Stomach (tissue), 9 donors: ENCODE measurements around the gene SLC38A5. TPM values are rescaled to one million over a fixed set of nuclear protein-coding genes. Genes with fewer than 3 reads are reported as not detected.

Experiments used
- DNase-seq, 2 donors: peaks; one replicate each; pipeline versions ENCODE4 v3.0.0 to v3.0.0-alpha.2; 2013 to 2019
- H3K27ac ChIP-seq, 5 donors: fragments of 200-600 bp in 4 of 5; sonication (generic) in 4 of 5; one replicate each; pipeline ENCODE4 v1.5.1; 2013 to 2019; ENCODE audit warnings: mild to moderate bottlenecking in 1 of 5, moderate library complexity in 1 of 5
- H3K27me3 ChIP-seq, 3 donors: fragments of 200-600 bp; sonication (generic); one replicate each; pipeline ENCODE4 v1.5.1; 2017 to 2019; ENCODE audit warnings: mixed run types in 1 of 3
- H3K36me3 ChIP-seq, 4 donors: fragments of 200-600 bp; sonication (generic); 1 replicate in 3 of 4; 2 replicates in 1 of 4; pipeline ENCODE4 v1.5.1; 2016 to 2019
- H3K4me1 ChIP-seq, 4 donors: fragments of 200-600 bp; sonication (generic); one replicate each; pipeline ENCODE4 v1.5.1; 2016 to 2019
- H3K4me3 ChIP-seq, 4 donors: fragments of 200-600 bp; sonication (generic) in 3 of 4; one replicate each; pipeline ENCODE4 v1.5.1; 2016 to 2019; ENCODE audit warnings: mild to moderate bottlenecking in 1 of 4
- H3K9me3 ChIP-seq, 4 donors: fragments of 200-600 bp; sonication (generic); one replicate each; pipeline ENCODE4 v1.5.1; 2016 to 2019
- CTCF ChIP-seq, 7 experiments: fragments of 450-650 bp in 4 of 7; fragments of 200-600 bp in 3 of 7; sonication (generic) in 3 of 7; IDR thresholded peaks; one replicate each; pipeline ENCODE4 v1.5.1; 2016 to 2019; ENCODE audit warnings: antibody characterized with exemption in 7 of 7, control low read depth in 2 of 7, mild to moderate bottlenecking in 1 of 7
- EP300 ChIP-seq: sonication (generic); formaldehyde crosslinking; IDR thresholded peaks from one replicate; pipeline ENCODE4 v1.6.1; 2017; ENCODE audit warnings: antibody characterized with exemption
- POLR2A ChIP-seq, 4 donors: fragments of 450-650 bp; IDR thresholded peaks; one replicate each; pipeline ENCODE4 v1.6.1; 2016; ENCODE audit warnings: antibody characterized with exemption in 4 of 4, control low read depth in 2 of 4, mild to moderate bottlenecking in 1 of 4, moderate library complexity in 1 of 4
- POLR2AphosphoS5 ChIP-seq, 3 donors: sonication (generic); formaldehyde crosslinking; IDR thresholded peaks; one replicate each; pipeline ENCODE4 v1.6.1; 2016; ENCODE audit warnings: antibody characterized with exemption in 3 of 3
- WGBS, 5 donors: extraction: QIAGEN DNeasy Blood & Tissue Kit in 3 of 5; methylation state at CpG; one replicate each; pipeline versions ENCODE4 v1.1.5 to v1.1.7; 2013 to 2018; 5-methylcytosine and 5-hydroxymethylcytosine counted together
- intact Hi-C: fragments of 100-400 bp; cut with DNase I; formaldehyde crosslinking; loops from one replicate; pipeline ENCODE4 v1.15.1; 2023; ENCODE audit warnings: low total_unique reads
- polyA plus RNA-seq, 3 donors: library from polyadenylated mRNA; stranded (reverse); fragments of 200-250 nt; gene quantifications; one replicate each; pipeline ENCODE4 v1.2.3, GENCODE V29; 2013
- total RNA-seq, 5 donors: library from RNA; depleted of rRNA; stranded (reverse); fragments of >200 nt; gene quantifications; one replicate each; pipeline versions ENCODE4 v1.1.0 to v1.2.3, GENCODE V29; 2014 to 2016
- donor health status: healthy with polysubstance abuse.
- donor health status: Bipolar disorder and iron deficiency.
- donor health status: healthy.

SLC38A5 gene
- total and polyA plus RNA-seq, 8 donors: 4.1 to 45.8 (median 19.1) TPM

DNA sequence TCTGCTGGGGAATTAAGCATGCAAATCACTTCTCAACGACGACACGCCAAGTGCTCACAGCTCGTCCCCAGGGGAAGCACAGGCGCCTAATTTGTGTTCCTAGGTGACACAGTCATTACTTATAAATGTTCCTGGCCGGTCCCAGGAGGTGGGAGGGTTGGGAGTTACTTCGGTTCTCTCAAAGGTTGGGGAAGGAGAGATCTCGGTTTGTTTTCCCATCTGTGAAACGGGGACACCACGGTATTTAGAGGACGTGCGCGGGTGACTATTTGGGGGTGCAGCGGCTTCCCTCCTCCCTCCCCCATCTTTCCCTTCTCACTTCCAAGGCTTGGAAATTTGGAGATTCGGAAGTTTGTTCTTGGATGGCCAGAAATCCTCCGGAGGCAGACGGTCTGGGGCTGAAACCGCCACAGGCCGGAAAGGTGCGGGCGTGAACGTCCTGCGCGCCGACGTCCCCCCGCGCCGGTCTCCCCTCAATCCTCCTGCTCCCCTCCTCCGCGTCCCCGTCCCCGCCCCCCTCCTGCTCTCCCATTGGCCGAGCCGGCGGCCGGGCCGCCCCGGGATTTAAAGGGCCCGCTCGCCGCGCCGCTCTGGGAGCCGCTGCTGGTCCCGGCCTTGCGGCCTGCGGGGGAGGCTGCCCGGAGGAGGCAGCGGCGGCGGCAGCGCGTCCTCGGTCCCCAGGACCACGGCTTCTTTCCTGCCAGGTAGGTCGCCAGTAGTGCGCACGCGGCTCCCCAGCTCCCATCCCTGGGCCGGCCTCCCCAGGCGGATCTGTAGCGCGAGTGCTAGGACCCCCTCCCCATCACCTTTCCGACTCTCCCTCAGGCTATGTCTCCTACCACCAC is 38.6 kb upstream of the SLC38A5 start, which contains the start of gene PORCN:
PORCN (plus strand) TSS at position 593 of the 845 bp plus-strand sequence. CDS start 829 bp downstream, outside the sequence.
- peak within 1 kb of the TSS; percentile 59 to 69 (median 64) for H3K4me3 ChIP-seq
- DNase-seq: peak; percentile 84 to 90
- H3K27ac ChIP-seq: peak within 1 kb of the TSS; percentile 77 to 84 (median 81)
- H3K4me1 ChIP-seq: peaks cover 4 to 11% (median 7%) of the 10 kb centered on the region in 4 donors
- intact Hi-C loops: no loop called here
- no peaks in the 10 kb centered on the region for H3K27me3 ChIP-seq
- WGBS, 5 donors: 1 to 27% (median 16%) methylated on average over 12 to 55 of the region's 65 CpGs
- peaks cover 0 to 8% (median 1%) of the 10 kb centered on the region in 4 donors for H3K36me3 ChIP-seq
- TF ChIP-seq POLR2AphosphoS5 (IDR thresholded peaks at IDR 0.05): peak in 2 of 3 donors; percentile 24 to 63
- TF ChIP-seq EP300: no peak
- TF ChIP-seq POLR2A (IDR thresholded peaks at IDR 0.05): peak in 1 of 4 donors; percentile 19
- TF ChIP-seq CTCF (IDR thresholded peaks at IDR 0.05): no peak
- H3K9me3 ChIP-seq: no peaks in the 10 kb centered on the region

DNA sequence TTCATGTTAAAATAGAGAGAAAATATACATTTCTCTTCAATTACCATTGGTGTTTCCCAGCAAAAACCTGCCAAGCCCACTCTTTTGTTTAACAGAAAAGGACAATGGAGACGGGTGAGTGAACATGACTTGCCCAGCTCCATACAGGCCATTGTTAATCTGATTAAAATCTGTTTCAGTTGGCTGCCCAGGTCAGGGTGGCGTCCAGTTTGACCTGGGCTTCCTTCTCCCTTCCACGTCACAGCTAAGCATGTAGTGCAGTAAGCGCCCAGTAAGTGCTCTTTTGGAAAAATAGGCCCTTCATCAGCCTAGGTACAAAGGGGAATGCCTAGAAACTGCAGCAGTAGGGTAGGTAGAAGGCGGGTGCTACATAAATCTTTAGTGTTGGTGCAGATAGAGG is 37.2 kb upstream of the SLC38A5 start:
- no peak for DNase-seq
- peaks cover 4 to 11% (median 7%) of the 10 kb centered on the region in 4 donors for H3K4me1 ChIP-seq
- no peak overlapping the region for H3K4me3 ChIP-seq
- H3K36me3 ChIP-seq: peaks cover 0 to 2% (median under 1%) of the 10 kb centered on the region in 4 donors
- 74 to 88% (median 84%) methylated on average over 5 of the region's 5 CpGs for WGBS, 5 donors
- H3K27ac ChIP-seq: no peak overlapping the region
- no peaks in the 10 kb centered on the region for H3K27me3 ChIP-seq
- intact Hi-C loops: no loop called here
- TF ChIP-seq EP300: no peak
- no peak for TF ChIP-seq POLR2A (IDR thresholded peaks at IDR 0.05)
- H3K9me3 ChIP-seq: no peaks in the 10 kb centered on the region

DNA sequence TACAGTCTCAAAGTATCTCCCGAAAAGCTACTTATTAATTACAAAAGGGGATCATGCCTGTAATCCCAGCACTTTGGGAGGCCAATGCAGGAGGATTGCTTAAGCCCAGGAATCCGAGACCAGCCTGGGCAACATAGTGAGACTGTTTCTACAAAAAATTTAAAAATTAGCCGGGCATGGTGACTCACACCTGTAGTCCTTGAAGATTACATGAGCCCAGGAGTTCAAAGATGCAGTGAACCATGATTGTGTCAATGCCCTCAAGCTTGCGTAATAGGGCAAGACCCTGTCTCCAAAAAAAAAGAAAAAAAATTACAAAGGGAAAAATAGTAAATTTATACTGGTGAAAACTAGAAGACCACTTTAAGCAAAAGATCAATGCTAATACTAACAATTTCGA is 35.4 kb upstream of the SLC38A5 start:
- Histone ChIP-seq H3K36me3 (no peaks in the 10 kb centered on the region), H3K4me3 (no peak overlapping the region), H3K27me3 (no peaks in the 10 kb centered on the region), H3K27ac (no peak overlapping the region), H3K9me3 (no peaks in the 10 kb centered on the region), H3K4me1 (peaks cover 4 to 11% (median 7%) of the 10 kb centered on the region in 4 donors)
- intact Hi-C loops: no loop called here
- no peak for DNase-seq
- no peak for TF ChIP-seq EP300
- no peak for TF ChIP-seq POLR2AphosphoS5 (IDR thresholded peaks at IDR 0.05)
- TF ChIP-seq CTCF (IDR thresholded peaks at IDR 0.05): no peak
- no peak for TF ChIP-seq POLR2A (IDR thresholded peaks at IDR 0.05)
- 54 to 71% (median 64%) methylated on average over 5 of the region's 5 CpGs for WGBS, 5 donors

DNA sequence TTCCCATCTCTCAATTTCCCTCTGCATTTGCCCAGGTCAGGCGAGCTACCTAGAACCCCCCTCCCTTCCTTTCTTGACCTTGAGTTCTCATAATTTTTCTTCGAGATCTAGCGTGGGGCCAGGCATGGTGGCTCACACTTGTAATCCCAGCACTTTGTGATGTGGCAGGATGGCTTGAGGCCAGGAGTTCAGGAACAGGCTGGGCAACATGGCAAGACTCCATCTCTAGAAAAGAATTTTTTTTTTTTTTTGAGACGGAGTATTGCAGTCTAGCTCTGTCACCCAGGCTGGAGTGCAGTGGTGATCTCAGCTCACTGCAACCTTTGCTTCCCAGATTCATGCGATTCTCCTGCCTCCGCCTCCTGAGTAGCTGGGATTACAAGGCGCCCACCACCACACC is 34.2 kb upstream of the SLC38A5 start:
- no peak overlapping the region for H3K4me3 ChIP-seq
- no peaks in the 10 kb centered on the region for H3K27me3 ChIP-seq
- intact Hi-C loops: no loop called here
- H3K27ac ChIP-seq: no peak overlapping the region
- H3K9me3 ChIP-seq: no peaks in the 10 kb centered on the region
- 74 to 100% (median 75%) methylated on average over 3 to 7 of the region's 7 CpGs for WGBS, 5 donors
- DNase-seq: no peak
- H3K36me3 ChIP-seq: no peaks in the 10 kb centered on the region
- H3K4me1 ChIP-seq: peaks cover 0 to 5% (median under 1%) of the 10 kb centered on the region in 4 donors
- TF ChIP-seq EP300 (no peak), POLR2AphosphoS5 (IDR thresholded peaks at IDR 0.05) (no peak), POLR2A (IDR thresholded peaks at IDR 0.05) (no peak), CTCF (IDR thresholded peaks at IDR 0.05) (no peak)
